SU-DHL-6 (cell line): Measurements from ENCODE around the gene PRR3.

Source experiments
- EZH2phosphoT487 ChIP-seq: fragments of 200-600 bp; sonication (generic), shearing (Covaris generic); conservative IDR thresholded peaks from 2 replicates; pipeline ENCODE4 v1.6.1; 2018; ENCODE audit warnings: mild to moderate bottlenecking, antibody characterized with exemption, low read length, moderate library complexity, mixed read lengths
- TF ChIP-seq, protein P1 (sequence below): fragments of 200-600 bp; sonication (generic); IDR thresholded peaks from one replicate; pipeline ENCODE4 v1.5.1; 2017; ENCODE audit warnings: antibody characterized with exemption, mild to moderate bottlenecking, low read length, moderate library complexity; ENCODE audit not compliant: insufficient read depth, poor library complexity, severe bottlenecking

DNA sequence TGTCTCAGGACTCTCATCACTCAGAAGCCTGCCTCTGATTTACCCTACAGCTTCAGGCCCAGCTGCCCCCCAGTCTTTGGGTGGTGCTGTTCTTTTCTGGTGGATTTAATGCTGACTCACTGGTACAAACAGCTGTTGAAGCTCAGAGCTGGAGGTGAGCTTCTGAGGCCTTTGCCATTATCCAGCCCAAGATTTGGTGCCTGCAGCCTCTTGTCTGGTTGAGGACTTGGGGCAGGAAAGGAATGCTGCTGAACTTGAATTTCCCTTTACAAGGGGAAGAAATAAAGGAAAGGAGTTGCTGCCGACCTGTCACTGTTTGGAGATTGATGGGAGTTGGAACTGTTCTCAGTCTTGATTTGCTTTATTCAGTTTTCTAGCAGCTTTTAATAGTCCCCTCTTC is 33.9 kb downstream of the PRR3 start:
- TF ChIP-seq, protein P1, sequence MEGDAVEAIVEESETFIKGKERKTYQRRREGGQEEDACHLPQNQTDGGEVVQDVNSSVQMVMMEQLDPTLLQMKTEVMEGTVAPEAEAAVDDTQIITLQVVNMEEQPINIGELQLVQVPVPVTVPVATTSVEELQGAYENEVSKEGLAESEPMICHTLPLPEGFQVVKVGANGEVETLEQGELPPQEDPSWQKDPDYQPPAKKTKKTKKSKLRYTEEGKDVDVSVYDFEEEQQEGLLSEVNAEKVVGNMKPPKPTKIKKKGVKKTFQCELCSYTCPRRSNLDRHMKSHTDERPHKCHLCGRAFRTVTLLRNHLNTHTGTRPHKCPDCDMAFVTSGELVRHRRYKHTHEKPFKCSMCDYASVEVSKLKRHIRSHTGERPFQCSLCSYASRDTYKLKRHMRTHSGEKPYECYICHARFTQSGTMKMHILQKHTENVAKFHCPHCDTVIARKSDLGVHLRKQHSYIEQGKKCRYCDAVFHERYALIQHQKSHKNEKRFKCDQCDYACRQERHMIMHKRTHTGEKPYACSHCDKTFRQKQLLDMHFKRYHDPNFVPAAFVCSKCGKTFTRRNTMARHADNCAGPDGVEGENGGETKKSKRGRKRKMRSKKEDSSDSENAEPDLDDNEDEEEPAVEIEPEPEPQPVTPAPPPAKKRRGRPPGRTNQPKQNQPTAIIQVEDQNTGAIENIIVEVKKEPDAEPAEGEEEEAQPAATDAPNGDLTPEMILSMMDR = no peak
- TF ChIP-seq EZH2phosphoT487 = no peak
